Vagina (tissue), 2 donors: ENCODE data around the gene DNTTIP2. TPM values are rescaled to one million over a fixed set of nuclear protein-coding genes. Genes with fewer than 3 reads are reported as not detected.
"Not testable (repeated sequence)": the region's sequence is repeated elsewhere in the genome, so short reads cannot be mapped to it uniquely, and the experiment has no call there.

Source experiments
- DNase-seq, 2 donors: peaks; one replicate each; pipeline ENCODE4 v3.0.0-alpha.2; 2017; ENCODE audit errors: extremely low spot score in 2 of 2
- H3K27ac ChIP-seq: fragments of 200-600 bp; sonication (generic); one replicate; pipeline ENCODE4 v1.5.1; 2019
- H3K27me3 ChIP-seq: fragments of 200-600 bp; sonication (generic); one replicate; pipeline ENCODE4 v1.5.1; 2019
- H3K36me3 ChIP-seq, 2 donors: fragments of 200-600 bp; sonication (generic); one replicate each; pipeline ENCODE4 v1.5.1; 2017 to 2019
- H3K4me1 ChIP-seq: fragments of 200-600 bp; sonication (generic); one replicate; pipeline ENCODE4 v1.5.1; 2019
- H3K4me3 ChIP-seq, 2 donors: fragments of 200-600 bp; sonication (generic); 1 replicate in 1 of 2; 2 replicates in 1 of 2; pipeline ENCODE4 v1.5.1; 2016 to 2019
- H3K9me3 ChIP-seq: fragments of 200-600 bp; sonication (generic); one replicate; pipeline ENCODE4 v1.5.1; 2019
- CTCF ChIP-seq, 3 experiments: fragments of 450-650 bp in 2 of 3; fragments of 200-600 bp in 1 of 3; sonication (generic) in 1 of 3; IDR thresholded peaks; one replicate each; pipeline ENCODE4 v1.5.1; 2017 to 2019; ENCODE audit warnings: antibody characterized with exemption in 3 of 3, mild to moderate bottlenecking in 2 of 3, moderate library complexity in 2 of 3
- POLR2A ChIP-seq, 2 donors: fragments of 450-650 bp; IDR thresholded peaks; one replicate each; pipeline ENCODE4 v1.6.1; 2017; ENCODE audit warnings: antibody characterized with exemption in 2 of 2, mild to moderate bottlenecking in 2 of 2, moderate library complexity in 2 of 2
- POLR2AphosphoS5 ChIP-seq, 2 donors: sonication (generic); formaldehyde crosslinking; IDR thresholded peaks; one replicate each; pipeline ENCODE4 v1.9.0; 2017; ENCODE audit warnings: antibody characterized with exemption in 2 of 2, mild to moderate bottlenecking in 2 of 2, low read depth in 1 of 2; ENCODE audit not compliant: insufficient read depth in 1 of 2
- intact Hi-C: fragments of 100-400 bp; cut with DNase I; formaldehyde crosslinking; loops from one replicate; pipeline ENCODE4 v1.15.1; 2023
- total RNA-seq: library from RNA; depleted of rRNA; stranded (reverse); fragments of >200 nt; gene quantifications from one replicate; pipeline ENCODE4 v1.2.3, GENCODE V29; 2016

The DNTTIP2 gene
- total RNA-seq, 1 donor from 2014 or later: 23.6 TPM

- H3K9me3 ChIP-seq, intact Hi-C loops, H3K4me3 ChIP-seq, H3K4me1 ChIP-seq, DNase-seq, H3K27ac ChIP-seq, H3K27me3 ChIP-seq, H3K36me3 ChIP-seq: not testable (repeated sequence)
- TF ChIP-seq CTCF (IDR thresholded peaks at IDR 0.05): peak in 2 of 3 experiments; percentile 42 to 49
Observed at GRCh38 chr1:93850687-93851326, 28.2 kb downstream of the DNTTIP2 start.

GRCh38 chr1:93848350-93848883 is 30.6 kb downstream of the DNTTIP2 start:
- Histone ChIP-seq H3K27me3 (no peaks in the 10 kb centered on the region), H3K36me3 (no peaks in the 10 kb centered on the region), H3K4me3 (peak overlapping the region; percentile 76 to 82), H3K4me1 (peaks cover 20% of the 10 kb centered on the region), H3K9me3 (no peaks in the 10 kb centered on the region), H3K27ac (peak overlapping the region; percentile 97)
- DNase-seq: no peak
- TF ChIP-seq CTCF (IDR thresholded peaks at IDR 0.05) (no peak), POLR2AphosphoS5 (IDR thresholded peaks at IDR 0.05; ENCODE audit: insufficient read depth in 1 of 2, low read depth in 1 of 2) (no peak), POLR2A (IDR thresholded peaks at IDR 0.05) (no peak)
- intact Hi-C loops: loop anchor here (10.0 kb wide), 2 partner anchors 224 to 414 kb away; no protein-coding TSS in a partner anchor

GRCh38 chr1:93847811-93848288 is 31.2 kb downstream of the DNTTIP2 start:
- Histone ChIP-seq H3K27ac (peak overlapping the region; percentile 97), H3K27me3 (no peaks in the 10 kb centered on the region), H3K36me3 (no peaks in the 10 kb centered on the region), H3K9me3 (no peaks in the 10 kb centered on the region), H3K4me1 (peaks cover 20% of the 10 kb centered on the region), H3K4me3 (peak overlapping the region; percentile 76 to 82)
- intact Hi-C loops: loop anchor here (10.0 kb wide), 2 partner anchors 223 to 413 kb away; no protein-coding TSS in a partner anchor
- TF ChIP-seq POLR2AphosphoS5 (IDR thresholded peaks at IDR 0.05; ENCODE audit: insufficient read depth in 1 of 2, low read depth in 1 of 2) (peak in 1 of 2 donors; percentile 34), CTCF (IDR thresholded peaks at IDR 0.05) (no peak)
- peak in 1 of 2 donors; percentile 91 for DNase-seq

GRCh38 chr1:93846992-93847810 is 31.8 kb downstream of the DNTTIP2 start:
- H3K36me3 ChIP-seq: no peaks in the 10 kb centered on the region
- H3K27me3 ChIP-seq: no peaks in the 10 kb centered on the region
- intact Hi-C loops: loop anchor here (10.0 kb wide), 2 partner anchors 222 to 412 kb away; no protein-coding TSS in a partner anchor
- no peaks in the 10 kb centered on the region for H3K9me3 ChIP-seq
- peak; percentile 82 to 90 for TF ChIP-seq POLR2AphosphoS5 (IDR thresholded peaks at IDR 0.05; ENCODE audit: insufficient read depth in 1 of 2, low read depth in 1 of 2)
- TF ChIP-seq POLR2A (IDR thresholded peaks at IDR 0.05): peak in 1 of 2 donors; percentile 48
- TF ChIP-seq CTCF (IDR thresholded peaks at IDR 0.05): no peak
- peaks cover 20% of the 10 kb centered on the region for H3K4me1 ChIP-seq
- H3K4me3 ChIP-seq: peak overlapping the region; percentile 76 to 82
- H3K27ac ChIP-seq: peak overlapping the region; percentile 97
- peak in 1 of 2 donors; percentile 94 for DNase-seq
